GM12878 (cell line): ENCODE results near the gene ATP5F1D. TPM values are rescaled to one million over a fixed set of nuclear protein-coding genes. Genes with fewer than 3 reads are reported as not detected.

ENCODE experiments used
- ATAC-seq: fragments of 200-7000 bp; cut with Tn5 transposase; 3 replicates; pipeline ENCODE4 v1.9.1; 2020; ENCODE audit warnings: mild to moderate bottlenecking, moderate library complexity
- BruUV-seq: library from RNA; stranded (reverse); fragments of 400-500 nt; replicated peaks from 2 replicates; lab custom pipeline; 2021; lab: Mats Ljungman, UMichigan
- CTCF ChIA-PET: fragments of 300-600 bp; sonication (Branson Sonifier 250); formaldehyde crosslinking; extraction: SDS; loops from one replicate; lab custom pipeline; 2021; ENCODE audit warnings: inconsistent platforms; lab: Yijun Ruan, JAX
- POLR2A ChIA-PET: fragments of 350-600 bp; formaldehyde crosslinking; extraction: SDS; loops from one replicate; lab custom pipeline; 2021; ENCODE audit warnings: inconsistent platforms; lab: Charles Lee
- RAD21 ChIA-PET: fragments of 300-600 bp; sonication (Branson Sonifier 250); formaldehyde crosslinking; loops from one replicate; lab custom pipeline; 2023; ENCODE audit warnings: antibody characterized with exemption; ENCODE audit not compliant: unreplicated experiment; lab: Charles Lee
- SMC1A ChIA-PET: fragments of 300-600 bp; sonication (Branson Sonifier 250); formaldehyde crosslinking; loops from one replicate; lab custom pipeline; 2023; ENCODE audit not compliant: unreplicated experiment, uncharacterized antibody; lab: Charles Lee
- DNase-seq: peaks from one replicate; pipeline ENCODE4 v3.0.0-alpha.2; 2011; ENCODE audit warnings: low read depth, low spot score
- FAIRE-seq: peaks from 3 replicates; lab custom pipeline; 2011; peaks lifted over from hg19 to GRCh38; lab: Jason Lieb, UNC
- H2AFZ ChIP-seq: 2 replicates; pipeline ENCODE4 v1.6.0; 2011; ENCODE audit warnings: low read depth, low read length, control low read depth; ENCODE audit not compliant: control insufficient read depth
- H3K27ac ChIP-seq: 2 replicates; pipeline ENCODE4 v1.5.1; 2011; ENCODE audit warnings: control low read depth; ENCODE audit not compliant: control insufficient read depth, insufficient read depth
- H3K27me3 ChIP-seq, 2 experiments: replicated peaks in 1 of 2; 2 replicates each; pipeline versions ENCODE4 v1.6.0 to v1.6.1; 2011; ENCODE audit warnings: low read length in 1 of 2; ENCODE audit not compliant: control insufficient read depth in 2 of 2, insufficient read depth in 2 of 2
- H3K36me3 ChIP-seq, 2 experiments: 2 replicates each; pipeline ENCODE4 v1.5.1; 2011; ENCODE audit warnings: low read length in 1 of 2; ENCODE audit not compliant: control insufficient read depth in 2 of 2, insufficient read depth in 2 of 2
- H3K4me1 ChIP-seq: 2 replicates; pipeline ENCODE4 v1.6.1; 2011; ENCODE audit warnings: mild to moderate bottlenecking, low read length, moderate library complexity, mixed read lengths; ENCODE audit not compliant: control insufficient read depth, insufficient read depth
- H3K4me2 ChIP-seq: 2 replicates; pipeline ENCODE4 v1.6.0; 2011; ENCODE audit warnings: control low read depth; ENCODE audit not compliant: control insufficient read depth, insufficient read depth
- H3K4me3 ChIP-seq: fragments of 200-600 bp; sonication (generic); 2 replicates; pipeline ENCODE4 v1.5.1; 2016
- H3K79me2 ChIP-seq: 2 replicates; pipeline ENCODE4 v1.6.0; 2011; ENCODE audit warnings: low read length; ENCODE audit not compliant: control insufficient read depth, insufficient read depth
- H3K9ac ChIP-seq: 2 replicates; pipeline ENCODE4 v1.8.0; 2011; ENCODE audit warnings: low read length, control low read depth, mixed read lengths; ENCODE audit not compliant: control insufficient read depth, insufficient read depth
- H3K9me3 ChIP-seq: replicated peaks from 3 replicates; pipeline ENCODE4 v1.5.1; 2011; ENCODE audit warnings: mild to moderate bottlenecking, low read length; ENCODE audit not compliant: control insufficient read depth, insufficient read depth
- H4K20me1 ChIP-seq: 2 replicates; pipeline ENCODE4 v1.6.0; 2011; ENCODE audit not compliant: control insufficient read depth, insufficient read depth
- BACH1 ChIP-seq: fragments of 450-650 bp; IDR thresholded peaks from 2 replicates; pipeline ENCODE4 v1.6.1; 2017; ENCODE audit warnings: mild to moderate bottlenecking, borderline replicate concordance
- CEBPB ChIP-seq, 2 experiments: fragments of 150-350 bp in 1 of 2; IDR thresholded peaks; 2 replicates each; pipeline ENCODE4 v1.6.1; 2012 to 2014; ENCODE audit warnings: low read depth in 2 of 2, low read length in 2 of 2, borderline replicate concordance in 1 of 2, inconsistent platforms in 1 of 2
- CTCF ChIP-seq, 3 experiments: IDR thresholded peaks in 2 of 3; conservative IDR thresholded peaks in 1 of 3; 2 replicates each; pipeline ENCODE4 v1.5.1; 2011; ENCODE audit warnings: low read depth in 3 of 3, low read length in 3 of 3, mild to moderate bottlenecking in 3 of 3, control low read depth in 2 of 3, moderate library complexity in 2 of 3, inconsistent platforms in 1 of 3, mixed read lengths in 1 of 3; ENCODE audit not compliant: control insufficient read depth in 2 of 3, insufficient read depth in 1 of 3; ENCODE audit errors: extremely low read depth in 1 of 3
- ETV6 ChIP-seq, 2 experiments: fragments of 450-650 bp in 1 of 2; IDR thresholded peaks in 1 of 2; conservative IDR thresholded peaks in 1 of 2; 2 replicates each; pipeline ENCODE4 v1.6.1; 2014; ENCODE audit warnings: antibody characterized with exemption in 1 of 2, borderline replicate concordance in 1 of 2, low read depth in 1 of 2, mild to moderate bottlenecking in 1 of 2, moderate library complexity in 1 of 2
- FOXM1 ChIP-seq: IDR thresholded peaks from 2 replicates; pipeline ENCODE4 v1.6.1; 2012; ENCODE audit warnings: low read depth, mild to moderate bottlenecking, inconsistent platforms, low read length, moderate library complexity
- GATAD2B ChIP-seq: fragments of 450-650 bp; conservative IDR thresholded peaks from 2 replicates; pipeline ENCODE4 v1.6.1; 2017; ENCODE audit warnings: low read depth, mild to moderate bottlenecking, moderate library complexity
- IKZF1 ChIP-seq: fragments of 450-650 bp; conservative IDR thresholded peaks from 2 replicates; pipeline ENCODE4 v1.6.1; 2017; ENCODE audit warnings: antibody characterized with exemption, mild to moderate bottlenecking
- IKZF2 ChIP-seq, 2 experiments: fragments of 450-650 bp; IDR thresholded peaks; 2 replicates each; pipeline ENCODE4 v1.6.1; 2017; ENCODE audit warnings: mild to moderate bottlenecking in 2 of 2, moderate library complexity in 2 of 2
- LARP7 ChIP-seq: fragments of 450-650 bp; IDR thresholded peaks from 2 replicates; pipeline ENCODE4 v1.6.1; 2017; ENCODE audit warnings: mild to moderate bottlenecking
- MTA2 ChIP-seq: fragments of 450-650 bp; IDR thresholded peaks from 2 replicates; pipeline ENCODE4 v1.6.1; 2016; ENCODE audit warnings: low read depth, mild to moderate bottlenecking, moderate library complexity
- RAD51 ChIP-seq: fragments of 450-650 bp; IDR thresholded peaks from 2 replicates; pipeline ENCODE4 v1.6.1; 2016; ENCODE audit warnings: moderate library complexity, mild to moderate bottlenecking, inconsistent platforms
- RCOR1 ChIP-seq: conservative IDR thresholded peaks from 2 replicates; pipeline ENCODE4 v1.6.1; 2012; ENCODE audit warnings: low read depth, low read length, improper control_type of control experiment
- ZNF274 ChIP-seq: IDR thresholded peaks from one replicate; pipeline ENCODE4 v1.8.0; 2011; ENCODE audit not compliant: insufficient read length, insufficient read depth
- WGBS: methylation state at CpG from one replicate; pipeline ENCODE4 v1.1.6; 2016; ENCODE audit warnings: low lambda C conversion rate; ENCODE audit not compliant: insufficient replicate concordance, insufficient coverage; ENCODE audit errors: missing lambda C conversion rate; 5-methylcytosine and 5-hydroxymethylcytosine counted together
- in situ Hi-C: fragments of 300-500 bp; cut with MboI; formaldehyde crosslinking; loops from 9 replicates; pipeline ENCODE4 v1.14.3; 2018; ENCODE audit warnings: mixed read lengths
- intact Hi-C: fragments of 100-400 bp; cut with micrococcal nuclease; formaldehyde crosslinking; loops from one replicate; pipeline ENCODE4 v1.14.2; 2022; ENCODE audit not compliant: unreplicated experiment
- polyA plus RNA-seq, 11 experiments: library from polyadenylated mRNA; depleted of rRNA in 4 of 11; unstranded in 6 of 11; stranded (reverse) in 5 of 11; fragments of >200 nt; fragmentation: Nextera tagmentation in 4 of 11; fragmentation: Illumina TruSeq in 1 of 11; extraction: Ambion mirVana in 4 of 11; extraction: Trizol in 1 of 11; gene quantifications; 1 replicate in 1 of 11; 2 replicates in 10 of 11; pipeline versions ENCODE4 v1.2.1 to v1.2.3, GENCODE V29; 2011 to 2016; ENCODE audit warnings: inconsistent platforms in 2 of 11, missing spikeins in 2 of 11, low read depth in 1 of 11
- total RNA-seq, 4 experiments: library from RNA; depleted of rRNA in 3 of 4; stranded (reverse); fragments of >200 nt in 3 of 4; fragmentation: Illumina TruSeq in 1 of 4; extraction: Trizol in 1 of 4; gene quantifications; 2 replicates each; pipeline versions ENCODE4 v1.2.1 to v1.2.3, GENCODE V29; 2013 to 2021
- TF ChIP-seq, protein P1 (sequence below): fragments of 450-650 bp; formaldehyde crosslinking; IDR thresholded peaks from 2 replicates; pipeline ENCODE4 v1.5.0; 2022; ENCODE audit warnings: mild to moderate bottlenecking, missing genetic modification characterization

ATP5F1D gene
- total and polyA plus RNA-seq, 10 of the 15 experiments (the other 5 are each of a cell fraction or from before 2014, with no cell fraction given): 7.2 to 357 (median 49.5) TPM

GRCh38 chr19:1228161-1228957 is 13.2 kb upstream of the ATP5F1D start:
- intact Hi-C loops: no loop called here
- FAIRE-seq: no peak
- Histone ChIP-seq H3K9me3 (no peaks in the 10 kb centered on the region), H3K9ac (no peak overlapping the region), H3K4me3 (no peak overlapping the region), H3K4me2 (no peak overlapping the region), H3K79me2 (no peaks in the 10 kb centered on the region), H3K36me3 (peaks cover 0 to 3% of the 10 kb centered on the region in 2 experiments; a peak in 2 of 4 replicates), H3K27ac (no peak overlapping the region), H3K4me1 (no peaks in the 10 kb centered on the region), H2AFZ (no peak overlapping the region), H4K20me1 (no peaks in the 10 kb centered on the region), H3K27me3 (no peaks in the 10 kb centered on the region)
- WGBS: 97% methylated on average over 74 of the region's 100 CpGs
- SMC1A ChIA-PET: no interaction called here
- POLR2A ChIA-PET: no interaction called here
- BruUV-seq: no TSS peak
- RAD21 ChIA-PET: no interaction called here
- TF ChIP-seq ETV6 (conservative IDR thresholded peaks at IDR 0.05 in 1 of 2, IDR thresholded peaks at IDR 0.05 in 1 of 2; ENCODE audit: borderline replicate concordance in 1 of 2, low read depth in 1 of 2) (no peak), ZNF274 (no peak), BACH1 (no peak), LARP7 (no peak), IKZF1 (no peak), RCOR1 (no peak), RAD51 (no peak), CTCF (IDR thresholded peaks at IDR 0.05 in 2 of 3, conservative IDR thresholded peaks at IDR 0.05 in 1 of 3; ENCODE audit: control insufficient read depth in 2 of 3, extremely low read depth in 1 of 3, insufficient read depth in 1 of 3, low read depth in 3 of 3, low read length in 3 of 3) (no peak), FOXM1 (no peak), GATAD2B (no peak), MTA2 (no peak), CEBPB (IDR thresholded peaks at IDR 0.05; ENCODE audit: borderline replicate concordance in 1 of 2, low read depth in 2 of 2, low read length in 2 of 2) (no peak), IKZF2 (IDR thresholded peaks at IDR 0.05) (no peak)
- TF ChIP-seq, protein P1, sequence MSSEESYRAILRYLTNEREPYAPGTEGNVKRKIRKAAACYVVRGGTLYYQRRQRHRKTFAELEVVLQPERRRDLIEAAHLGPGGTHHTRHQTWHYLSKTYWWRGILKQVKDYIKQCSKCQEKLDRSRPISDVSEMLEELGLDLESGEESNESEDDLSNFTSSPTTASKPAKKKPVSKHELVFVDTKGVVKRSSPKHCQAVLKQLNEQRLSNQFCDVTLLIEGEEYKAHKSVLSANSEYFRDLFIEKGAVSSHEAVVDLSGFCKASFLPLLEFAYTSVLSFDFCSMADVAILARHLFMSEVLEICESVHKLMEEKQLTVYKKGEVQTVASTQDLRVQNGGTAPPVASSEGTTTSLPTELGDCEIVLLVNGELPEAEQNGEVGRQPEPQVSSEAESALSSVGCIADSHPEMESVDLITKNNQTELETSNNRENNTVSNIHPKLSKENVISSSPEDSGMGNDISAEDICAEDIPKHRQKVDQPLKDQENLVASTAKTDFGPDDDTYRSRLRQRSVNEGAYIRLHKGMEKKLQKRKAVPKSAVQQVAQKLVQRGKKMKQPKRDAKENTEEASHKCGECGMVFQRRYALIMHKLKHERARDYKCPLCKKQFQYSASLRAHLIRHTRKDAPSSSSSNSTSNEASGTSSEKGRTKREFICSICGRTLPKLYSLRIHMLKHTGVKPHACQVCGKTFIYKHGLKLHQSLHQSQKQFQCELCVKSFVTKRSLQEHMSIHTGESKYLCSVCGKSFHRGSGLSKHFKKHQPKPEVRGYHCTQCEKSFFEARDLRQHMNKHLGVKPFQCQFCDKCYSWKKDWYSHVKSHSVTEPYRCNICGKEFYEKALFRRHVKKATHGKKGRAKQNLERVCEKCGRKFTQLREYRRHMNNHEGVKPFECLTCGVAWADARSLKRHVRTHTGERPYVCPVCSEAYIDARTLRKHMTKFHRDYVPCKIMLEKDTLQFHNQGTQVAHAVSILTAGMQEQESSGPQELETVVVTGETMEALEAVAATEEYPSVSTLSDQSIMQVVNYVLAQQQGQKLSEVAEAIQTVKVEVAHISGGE (CRISPR knock-in tag): no peak
- DNase-seq: no peak
- ATAC-seq: no peak
- in situ Hi-C loops: no loop called here
- CTCF ChIA-PET: no interaction called here
